Fibroblast of lung (primary cell): ENCODE data around the gene PLXNA4. TPM values are rescaled to one million over a fixed set of nuclear protein-coding genes. Genes with fewer than 3 reads are reported as not detected.

Source experiments
- DNase-seq, 2 donors: peaks; one replicate each; pipeline versions ENCODE4 v3.0.0 to v3.0.0-alpha.2; 2010; ENCODE audit warnings: low read depth in 2 of 2
- H2AFZ ChIP-seq: 2 replicates; pipeline ENCODE4 v1.5.1; 2012; ENCODE audit warnings: low read length, control low read depth, inconsistent platforms
- H3K27ac ChIP-seq: 2 replicates; pipeline ENCODE4 v1.5.1; 2011; ENCODE audit warnings: low read length, control low read depth; ENCODE audit not compliant: insufficient read depth
- H3K27me3 ChIP-seq: 2 replicates; pipeline ENCODE4 v1.5.1; 2011; ENCODE audit warnings: mild to moderate bottlenecking, low read length; ENCODE audit not compliant: control insufficient read depth, insufficient read depth
- H3K36me3 ChIP-seq: 2 replicates; pipeline ENCODE4 v1.5.1; 2011; ENCODE audit warnings: low read length; ENCODE audit not compliant: control insufficient read depth, insufficient read depth
- H3K4me1 ChIP-seq: 2 replicates; pipeline ENCODE4 v1.5.1; 2011; ENCODE audit warnings: low read length; ENCODE audit not compliant: control insufficient read depth, insufficient read depth; ENCODE audit errors: extremely low read depth
- H3K4me2 ChIP-seq: 2 replicates; pipeline ENCODE4 v1.5.1; 2011; ENCODE audit warnings: low read length, control low read depth; ENCODE audit not compliant: insufficient read depth; ENCODE audit errors: extremely low read depth
- H3K4me3 ChIP-seq, 4 experiments: fragments of 200-600 bp in 1 of 4; sonication (generic) in 1 of 4; replicated peaks in 1 of 4; 2 replicates each; pipeline ENCODE4 v1.5.1; 2011 to 2016; ENCODE audit warnings: low read length in 4 of 4, low read depth in 3 of 4, mild to moderate bottlenecking in 3 of 4, control low read depth in 2 of 4, inconsistent platforms in 1 of 4, mixed read lengths in 1 of 4; ENCODE audit not compliant: insufficient read depth in 1 of 4; ENCODE audit errors: control extremely low read depth in 1 of 4
- H3K79me2 ChIP-seq: 2 replicates; pipeline ENCODE4 v1.5.1; 2012; ENCODE audit warnings: mild to moderate bottlenecking, low read length, inconsistent platforms; ENCODE audit not compliant: control insufficient read depth, insufficient read depth
- H3K9ac ChIP-seq: 2 replicates; pipeline ENCODE4 v1.5.1; 2011; ENCODE audit warnings: mild to moderate bottlenecking, low read length, control low read depth; ENCODE audit not compliant: insufficient read depth
- H3K9me3 ChIP-seq: 2 replicates; pipeline ENCODE4 v1.5.1; 2012; ENCODE audit warnings: low read depth, low read length; ENCODE audit not compliant: control insufficient read depth, insufficient read depth
- H4K20me1 ChIP-seq: 2 replicates; pipeline ENCODE4 v1.5.1; 2011; ENCODE audit warnings: low read length; ENCODE audit not compliant: control insufficient read depth, insufficient read depth; ENCODE audit errors: extremely low read depth
- EZH2 ChIP-seq: IDR thresholded peaks from 2 replicates; pipeline ENCODE4 v1.5.1; 2012; ENCODE audit warnings: low read length, control low read depth, mild to moderate bottlenecking; ENCODE audit errors: missing control alignments
- polyA plus RNA-seq, 2 donors: library from polyadenylated mRNA; depleted of rRNA in 1 of 2; stranded (reverse) in 1 of 2; unstranded in 1 of 2; fragments of >200 nt; gene quantifications; 2 replicates each; pipeline ENCODE4 v1.2.1, GENCODE V29; 2011 to 2012; ENCODE audit warnings: missing spikeins in 1 of 2
- total RNA-seq: library from RNA; depleted of rRNA; stranded (reverse); fragments of >200 nt; gene quantifications from 2 replicates; pipeline ENCODE4 v1.2.1, GENCODE V29; 2014
- TF ChIP-seq, protein P1 (sequence below), 2 donors: IDR thresholded peaks in 1 of 2; conservative IDR thresholded peaks in 1 of 2; 1 replicate in 1 of 2; 2 replicates in 1 of 2; pipeline ENCODE4 v1.5.1; 2011 to 2012; ENCODE audit warnings: low read length in 2 of 2, control low read depth in 1 of 2, inconsistent platforms in 1 of 2, low read depth in 1 of 2, mild to moderate bottlenecking in 1 of 2

PLXNA4 gene
- total and polyA plus RNA-seq, 2 donors (not counting 1 experiment from before 2014, with no cell fraction given): 1.2 to 1.5 TPM

DNA sequence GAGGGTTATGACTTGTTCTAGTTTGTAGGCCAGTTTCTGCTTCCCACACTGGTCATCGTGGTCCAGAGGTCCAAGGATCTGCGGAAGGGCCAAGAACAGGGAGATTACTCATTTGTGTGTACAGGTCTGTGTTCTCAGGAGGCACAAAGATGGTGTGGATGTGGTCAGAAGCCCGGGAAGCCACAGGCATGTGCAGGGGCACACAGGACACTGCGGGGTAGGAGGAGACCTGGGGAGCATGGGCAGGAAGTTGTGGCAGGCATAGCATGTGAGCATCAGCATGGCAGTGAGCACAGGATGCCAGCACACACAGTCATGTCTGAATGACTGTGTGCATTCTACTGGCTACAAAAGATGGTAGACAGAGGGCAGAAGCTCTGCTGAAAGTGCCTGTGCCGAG is 445.8 kb downstream of the PLXNA4 start:
- peak in 1 of 2 donors; percentile 70 for DNase-seq
- Histone ChIP-seq H3K36me3 (no peaks in the 10 kb centered on the region), H4K20me1 (no peaks in the 10 kb centered on the region), H3K4me1 (no peaks in the 10 kb centered on the region), H3K27ac (no peak overlapping the region), H3K4me2 (no peak overlapping the region), H3K9me3 (no peaks in the 10 kb centered on the region), H2AFZ (no peak overlapping the region), H3K27me3 (no peaks in the 10 kb centered on the region), H3K9ac (no peak overlapping the region), H3K4me3 (no peak overlapping the region), H3K79me2 (no peaks in the 10 kb centered on the region)
- TF ChIP-seq, protein P1, sequence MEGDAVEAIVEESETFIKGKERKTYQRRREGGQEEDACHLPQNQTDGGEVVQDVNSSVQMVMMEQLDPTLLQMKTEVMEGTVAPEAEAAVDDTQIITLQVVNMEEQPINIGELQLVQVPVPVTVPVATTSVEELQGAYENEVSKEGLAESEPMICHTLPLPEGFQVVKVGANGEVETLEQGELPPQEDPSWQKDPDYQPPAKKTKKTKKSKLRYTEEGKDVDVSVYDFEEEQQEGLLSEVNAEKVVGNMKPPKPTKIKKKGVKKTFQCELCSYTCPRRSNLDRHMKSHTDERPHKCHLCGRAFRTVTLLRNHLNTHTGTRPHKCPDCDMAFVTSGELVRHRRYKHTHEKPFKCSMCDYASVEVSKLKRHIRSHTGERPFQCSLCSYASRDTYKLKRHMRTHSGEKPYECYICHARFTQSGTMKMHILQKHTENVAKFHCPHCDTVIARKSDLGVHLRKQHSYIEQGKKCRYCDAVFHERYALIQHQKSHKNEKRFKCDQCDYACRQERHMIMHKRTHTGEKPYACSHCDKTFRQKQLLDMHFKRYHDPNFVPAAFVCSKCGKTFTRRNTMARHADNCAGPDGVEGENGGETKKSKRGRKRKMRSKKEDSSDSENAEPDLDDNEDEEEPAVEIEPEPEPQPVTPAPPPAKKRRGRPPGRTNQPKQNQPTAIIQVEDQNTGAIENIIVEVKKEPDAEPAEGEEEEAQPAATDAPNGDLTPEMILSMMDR (conservative IDR thresholded peaks at IDR 0.05 in 1 of 2, IDR thresholded peaks at IDR 0.05 in 1 of 2; ENCODE audit: low read depth in 1 of 2, low read length in 2 of 2): no peak
- no peak for TF ChIP-seq EZH2

DNA sequence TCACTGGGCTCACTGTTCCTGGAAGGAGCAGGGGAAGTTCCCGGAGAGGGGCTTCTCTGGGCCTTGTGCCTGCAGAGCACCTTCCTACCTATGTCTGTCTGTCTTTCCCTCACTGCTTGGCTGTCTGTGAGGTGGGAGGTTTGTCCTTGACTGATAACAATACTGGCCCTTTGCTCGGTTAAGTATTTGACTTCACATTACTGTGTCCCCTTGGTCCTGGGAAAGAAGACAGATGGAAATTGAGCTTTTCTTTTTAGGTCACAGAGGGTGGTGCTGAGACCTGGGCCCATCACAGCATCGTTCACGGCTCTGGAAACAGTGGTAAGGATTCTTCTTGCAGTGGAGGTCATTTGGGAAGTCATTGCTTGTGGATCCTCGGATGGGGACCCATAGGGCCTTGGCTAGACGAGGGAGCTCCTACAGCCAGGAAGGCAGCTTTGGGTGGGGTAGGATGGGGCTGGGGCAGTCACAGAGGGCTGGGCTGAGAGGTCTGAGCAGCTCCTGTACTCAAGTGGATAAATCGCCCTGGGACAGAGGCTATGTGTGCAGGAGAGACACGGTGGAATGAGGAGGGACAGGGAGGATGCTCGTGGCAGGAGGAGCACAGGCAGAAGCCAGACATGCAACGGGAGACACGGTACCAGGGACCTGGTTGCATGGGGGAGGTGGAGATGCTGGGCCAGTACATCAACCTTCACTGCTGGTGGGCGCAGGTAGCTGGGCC is 450.2 kb downstream of the PLXNA4 start:
- Histone ChIP-seq H4K20me1 (no peaks in the 10 kb centered on the region), H3K27ac (no peak overlapping the region), H3K9me3 (no peaks in the 10 kb centered on the region), H3K79me2 (no peaks in the 10 kb centered on the region), H2AFZ (no peak overlapping the region), H3K36me3 (no peaks in the 10 kb centered on the region), H3K9ac (no peak overlapping the region), H3K27me3 (no peaks in the 10 kb centered on the region), H3K4me2 (no peak overlapping the region), H3K4me1 (no peaks in the 10 kb centered on the region), H3K4me3 (no peak overlapping the region)
- DNase-seq: no peak
- no peak for TF ChIP-seq EZH2
- TF ChIP-seq, protein P1 (conservative IDR thresholded peaks at IDR 0.05 in 1 of 2, IDR thresholded peaks at IDR 0.05 in 1 of 2; ENCODE audit: low read depth in 1 of 2, low read length in 2 of 2): no peak

DNA sequence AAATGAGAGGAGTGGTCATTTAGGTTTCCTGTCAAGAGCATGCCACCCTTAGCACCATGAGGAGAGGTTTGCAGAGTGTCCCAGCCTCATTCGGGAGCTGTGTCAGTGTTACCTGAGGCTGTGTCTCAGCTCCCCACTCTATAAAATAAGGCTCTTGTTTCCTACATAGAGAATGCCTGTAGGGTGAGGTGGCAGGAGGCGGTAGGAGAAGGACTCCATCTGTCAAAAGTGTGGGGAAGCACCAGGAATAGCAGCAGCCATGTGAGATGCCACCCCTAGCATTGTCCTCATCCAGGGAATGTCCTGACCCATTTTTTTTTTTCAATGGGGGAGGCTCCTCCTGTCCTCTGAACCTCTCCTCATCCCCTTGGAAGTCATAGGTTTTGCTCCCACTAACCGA is 451.2 kb downstream of the PLXNA4 start:
- Histone ChIP-seq H3K4me3 (no peak overlapping the region), H3K4me2 (no peak overlapping the region), H3K27me3 (no peaks in the 10 kb centered on the region), H3K36me3 (no peaks in the 10 kb centered on the region), H2AFZ (no peak overlapping the region), H3K79me2 (no peaks in the 10 kb centered on the region), H3K9me3 (no peaks in the 10 kb centered on the region), H4K20me1 (no peaks in the 10 kb centered on the region), H3K9ac (no peak overlapping the region), H3K4me1 (no peaks in the 10 kb centered on the region), H3K27ac (no peak overlapping the region)
- no peak for TF ChIP-seq EZH2
- TF ChIP-seq, protein P1 (conservative IDR thresholded peaks at IDR 0.05 in 1 of 2, IDR thresholded peaks at IDR 0.05 in 1 of 2; ENCODE audit: low read depth in 1 of 2, low read length in 2 of 2): no peak
- DNase-seq: no peak
